K562 (cell line): Measurements from ENCODE around the gene ACOX1. TPM values are rescaled to one million over a fixed set of nuclear protein-coding genes. Genes with fewer than 3 reads are reported as not detected.

ENCODE experiments used
- ATAC-seq: fragments of 200-7000 bp; cut with Tn5 transposase; 3 replicates; pipeline ENCODE4 v1.9.1; 2020; ENCODE audit warnings: moderate library complexity
- BruUV-seq: library from RNA; stranded (reverse); fragments of 400-500 nt; replicated peaks from 2 replicates; lab custom pipeline; 2021; lab: Mats Ljungman, UMichigan
- CTCF ChIA-PET: fragments of 300-600 bp; formaldehyde crosslinking; extraction: SDS; loops from one replicate; lab custom pipeline; 2021; ENCODE audit warnings: low intra/inter-chr PET ratio; lab: Yijun Ruan, JAX
- POLR2A ChIA-PET: fragments of 300-600, 350-650 bp; sonication (Branson Sonifier 250); formaldehyde crosslinking; extraction: SDS; loops from one replicate; lab custom pipeline; 2021; ENCODE audit warnings: antibody characterized with exemption, inconsistent platforms; lab: Yijun Ruan, JAX
- DNase-seq, 4 experiments: peaks; one replicate each; pipeline versions ENCODE4 v3.0.0 to v3.0.0-alpha.2; 2011 to 2018; ENCODE audit warnings: low spot score in 3 of 4, mixed read lengths in 3 of 4; ENCODE audit errors: extremely low read depth in 1 of 4
- FAIRE-seq: peaks from 2 replicates; lab custom pipeline; 2011; peaks lifted over from hg19 to GRCh38; lab: Jason Lieb, UNC
- H2AFZ ChIP-seq: 2 replicates; pipeline ENCODE4 v1.6.0; 2011; ENCODE audit warnings: low read depth, low read length, control low read depth, inconsistent platforms
- H3K27ac ChIP-seq: fragments of 200-600 bp; 3 replicates; pipeline ENCODE4 v1.8.0; 2011; ENCODE audit warnings: low read depth, mild to moderate bottlenecking, control low read depth, inconsistent platforms, low read length, moderate library complexity, mixed read lengths; ENCODE audit errors: extremely low read depth
- H3K27me3 ChIP-seq, 2 experiments: fragments of 300-600 bp in 1 of 2; 2 replicates in 1 of 2; 3 replicates in 1 of 2; pipeline versions ENCODE4 v1.6.0 to v1.8.0; 2011; ENCODE audit warnings: inconsistent platforms in 2 of 2, low read length in 2 of 2, mild to moderate bottlenecking in 1 of 2, mixed read lengths in 1 of 2, moderate library complexity in 1 of 2; ENCODE audit not compliant: control insufficient read depth in 2 of 2, insufficient read depth in 2 of 2
- H3K36me3 ChIP-seq: fragments of 300-600 bp; 3 replicates; pipeline ENCODE4 v1.8.0; 2011; ENCODE audit warnings: mild to moderate bottlenecking, low read length, inconsistent platforms; ENCODE audit not compliant: control insufficient read depth, insufficient read depth
- H3K4me1 ChIP-seq, 2 experiments: fragments of 200-600 bp in 1 of 2; replicated peaks in 1 of 2; 2 replicates in 1 of 2; 3 replicates in 1 of 2; pipeline versions ENCODE4 v1.5.1 to v1.8.0; 2011; ENCODE audit warnings: inconsistent platforms in 2 of 2, low read length in 2 of 2, mild to moderate bottlenecking in 1 of 2, mixed read lengths in 1 of 2, moderate library complexity in 1 of 2; ENCODE audit not compliant: control insufficient read depth in 2 of 2, insufficient read depth in 2 of 2
- H3K4me2 ChIP-seq: 2 replicates; pipeline ENCODE4 v1.6.1; 2011; ENCODE audit warnings: low read length, control low read depth, inconsistent platforms, mixed read lengths; ENCODE audit not compliant: insufficient read depth
- H3K4me3 ChIP-seq: fragments of 200-600 bp; sonication (generic), shearing (Covaris generic); 2 replicates; pipeline ENCODE4 v1.5.1; 2016; ENCODE audit warnings: control low read depth, inconsistent platforms
- H3K79me2 ChIP-seq: fragments of 200-600 bp; 3 replicates; pipeline ENCODE4 v1.8.0; 2011; ENCODE audit warnings: low read length, inconsistent platforms; ENCODE audit not compliant: control insufficient read depth, insufficient read depth
- H3K9ac ChIP-seq, 2 experiments: 2 replicates each; pipeline versions ENCODE4 v1.6.0 to v1.6.1; 2011; ENCODE audit warnings: low read depth in 2 of 2, low read length in 2 of 2, control low read depth in 1 of 2, inconsistent platforms in 1 of 2, mild to moderate bottlenecking in 1 of 2, mixed read lengths in 1 of 2; ENCODE audit not compliant: insufficient read depth in 1 of 2
- H3K9me1 ChIP-seq: one replicate; pipeline ENCODE4 v1.6.0; 2011; ENCODE audit warnings: inconsistent platforms, mild to moderate bottlenecking, low read length, moderate library complexity; ENCODE audit not compliant: control insufficient read depth, insufficient read depth
- H3K9me3 ChIP-seq: replicated peaks from 2 replicates; pipeline ENCODE4 v1.5.1; 2011; ENCODE audit warnings: low read depth, low read length, inconsistent platforms; ENCODE audit not compliant: control insufficient read depth, insufficient read depth
- H4K20me1 ChIP-seq: replicated peaks from 2 replicates; pipeline ENCODE4 v1.6.1; 2011; ENCODE audit warnings: low read length, inconsistent platforms, mixed read lengths; ENCODE audit not compliant: control insufficient read depth, insufficient read depth
- ATF7 ChIP-seq: fragments of 450-650 bp; IDR thresholded peaks from 2 replicates; pipeline ENCODE4 v1.7.1; 2014; ENCODE audit warnings: mild to moderate bottlenecking, moderate library complexity
- CREBBP ChIP-seq: IDR thresholded peaks from one replicate; pipeline ENCODE4 v1.6.1; 2012; ENCODE audit warnings: low read depth, mild to moderate bottlenecking, control low read depth, inconsistent platforms, low read length
- WGBS: fragments of 100-300 bp; shearing (Covaris generic); methylation state at CpG from one replicate; pipeline ENCODE4 v1.1.6; 2016; ENCODE audit warnings: low coverage, mixed read lengths; ENCODE audit not compliant: insufficient coverage; ENCODE audit errors: missing lambda C conversion rate; 5-methylcytosine and 5-hydroxymethylcytosine counted together
- in situ Hi-C: fragments of 300-500 bp; cut with MboI; formaldehyde crosslinking; loops from 4 replicates; pipeline ENCODE4 v1.15.0; 2018; ENCODE audit warnings: inconsistent platforms, mixed read lengths
- intact Hi-C: fragments of 100-400 bp; cut with micrococcal nuclease; formaldehyde crosslinking; loops from 2 replicates; pipeline ENCODE4 v1.14.2; 2022
- polyA plus RNA-seq, 8 experiments: library from polyadenylated mRNA; depleted of rRNA in 4 of 8; stranded (reverse) in 5 of 8; unstranded in 3 of 8; fragments of >200 nt; fragmentation: Nextera tagmentation in 2 of 8; fragmentation: Illumina TruSeq in 1 of 8; extraction: Ambion mirVana in 2 of 8; extraction: Trizol in 1 of 8; gene quantifications; 2 replicates each; pipeline versions ENCODE4 v1.2.1 to v1.2.3, GENCODE V29; 2011 to 2014; ENCODE audit warnings: inconsistent platforms in 1 of 8, missing spikeins in 1 of 8
- total RNA-seq, 7 experiments: library from RNA; depleted of rRNA in 6 of 7; stranded (reverse); fragments of >200 nt in 6 of 7; fragmentation: Illumina TruSeq in 2 of 7; extraction: Trizol in 2 of 7; gene quantifications; 2 replicates each; pipeline versions ENCODE4 v1.2.1 to v1.2.3, GENCODE V29; 2011 to 2021; ENCODE audit warnings: low replicate concordance in 1 of 7
- TF ChIP-seq, protein P1 (sequence below), 2 experiments: fragments of 450-650 bp in 1 of 2; sonication (generic) in 1 of 2; formaldehyde crosslinking; conservative IDR thresholded peaks; 2 replicates each; pipeline versions ENCODE4 v1.4.0 to v1.8.1; 2020 to 2022; ENCODE audit warnings: mild to moderate bottlenecking in 1 of 2, missing genetic modification reagents in 1 of 2
- TF ChIP-seq, protein P2 (sequence below): fragments of 250-450 bp; sonication (Bioruptor Pico); IDR thresholded peaks from 2 replicates; pipeline ENCODE4 v1.5.1; 2021; ENCODE audit warnings: mild to moderate bottlenecking

ACOX1 gene
- total and polyA plus RNA-seq, 9 of the 15 experiments (the other 6 are each of a cell fraction or from before 2014, with no cell fraction given): 7.8 to 24.1 (median 14.5) TPM

DNA sequence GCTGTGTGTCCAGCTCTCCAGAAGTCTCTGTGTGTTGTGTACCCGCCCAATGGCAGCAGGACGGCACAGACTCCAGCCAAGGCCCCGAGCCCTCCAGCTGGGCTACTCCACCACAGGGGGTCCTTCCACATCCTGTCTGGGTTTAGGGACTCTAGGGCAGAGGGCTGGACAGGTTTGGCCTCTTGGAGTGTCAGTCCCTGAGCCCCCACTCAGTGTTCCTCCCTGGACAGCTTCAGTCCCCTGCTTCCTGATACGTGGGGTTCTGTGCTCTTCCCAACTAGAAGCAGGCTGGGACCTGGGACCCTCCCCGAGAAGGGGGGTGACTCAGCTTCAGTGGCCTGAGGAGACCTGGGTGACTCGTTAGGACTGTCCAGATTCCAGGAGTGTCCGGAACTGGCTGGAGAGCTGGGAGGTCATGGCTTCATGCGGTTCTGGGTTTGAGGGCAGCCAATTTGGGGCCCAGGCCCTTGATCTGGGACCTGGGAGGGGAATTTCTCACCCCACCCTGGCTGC is 25.8 kb upstream of the ACOX1 start:
- intact Hi-C loops: loop anchor here (1.0 to 10.0 kb wide), 2 partner anchors 100 to 250 kb away; no protein-coding TSS in a partner anchor
- BruUV-seq: no TSS peak
- Histone ChIP-seq H3K4me3 (no peak overlapping the region), H3K9ac (peak overlapping the region in 1 of 2 experiments; percentile 70; a peak in 2 of 4 replicates), H3K27ac (no peak overlapping the region), H3K4me1 (peaks cover 2 to 47% of the 10 kb centered on the region in 2 experiments; a peak in 4 of 5 replicates), H3K4me2 (no peak overlapping the region), H2AFZ (no peak overlapping the region), H3K9me1 (no peaks in the 10 kb centered on the region), H4K20me1 (no peaks in the 10 kb centered on the region), H3K27me3 (peaks cover 26 to 27% of the 10 kb centered on the region in 2 experiments), H3K79me2 (no peaks in the 10 kb centered on the region), H3K9me3 (no peaks in the 10 kb centered on the region), H3K36me3 (peaks cover 16% of the 10 kb centered on the region; the same call in 2 of the 3 replicates)
- DNase-seq (no peak), ATAC-seq (no peak), FAIRE-seq (no peak)
- POLR2A ChIA-PET: interaction anchor here (1.1 to 1.8 kb wide), 3 partner anchors 10 to 316 kb away, joined by 3 to 7 read pairs (median 3); no protein-coding TSS in a partner anchor
- in situ Hi-C loops: loop anchor here (5.0 to 10.0 kb wide), 3 partner anchors 98 to 287 kb away; a partner anchor contains a TSS
- CTCF ChIA-PET: interaction anchor here (0.9 to 3.7 kb wide), 3 partner anchors 99 to 251 kb away, joined by 3 to 47 read pairs (median 5); partner anchors contain the start of genes GALK1 and MRPL38
- WGBS: 67% methylated on average over 8 of the region's 8 CpGs
- TF ChIP-seq ATF7 (no peak), CREBBP (no peak)
- TF ChIP-seq, protein P1, sequence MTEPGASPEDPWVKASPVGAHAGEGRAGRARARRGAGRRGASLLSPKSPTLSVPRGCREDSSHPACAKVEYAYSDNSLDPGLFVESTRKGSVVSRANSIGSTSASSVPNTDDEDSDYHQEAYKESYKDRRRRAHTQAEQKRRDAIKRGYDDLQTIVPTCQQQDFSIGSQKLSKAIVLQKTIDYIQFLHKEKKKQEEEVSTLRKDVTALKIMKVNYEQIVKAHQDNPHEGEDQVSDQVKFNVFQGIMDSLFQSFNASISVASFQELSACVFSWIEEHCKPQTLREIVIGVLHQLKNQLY (CRISPR knock-in tag; conservative IDR thresholded peaks at IDR 0.05): no peak
- TF ChIP-seq, protein P2, sequence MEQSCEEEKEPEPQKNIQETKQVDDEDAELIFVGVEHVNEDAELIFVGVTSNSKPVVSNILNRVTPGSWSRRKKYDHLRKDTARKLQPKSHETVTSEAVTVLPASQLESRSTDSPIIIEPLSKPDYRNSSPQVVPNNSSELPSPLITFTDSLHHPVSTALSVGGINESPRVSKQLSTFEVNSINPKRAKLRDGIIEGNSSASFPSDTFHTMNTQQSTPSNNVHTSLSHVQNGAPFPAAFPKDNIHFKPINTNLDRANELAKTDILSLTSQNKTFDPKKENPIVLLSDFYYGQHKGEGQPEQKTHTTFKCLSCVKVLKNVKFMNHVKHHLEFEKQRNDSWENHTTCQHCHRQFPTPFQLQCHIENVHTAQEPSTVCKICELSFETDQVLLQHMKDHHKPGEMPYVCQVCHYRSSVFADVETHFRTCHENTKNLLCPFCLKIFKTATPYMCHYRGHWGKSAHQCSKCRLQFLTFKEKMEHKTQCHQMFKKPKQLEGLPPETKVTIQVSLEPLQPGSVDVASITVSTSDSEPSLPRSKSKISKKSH: no peak
